Fibroblast of lung (primary cell): Measurements from ENCODE around the gene GDPGP1.

Source experiments
- EZH2 ChIP-seq: IDR thresholded peaks from 2 replicates; pipeline ENCODE4 v1.5.1; 2012; ENCODE audit warnings: low read length, control low read depth, mild to moderate bottlenecking; ENCODE audit errors: missing control alignments
- TF ChIP-seq, protein P1 (sequence below), 2 donors: IDR thresholded peaks in 1 of 2; conservative IDR thresholded peaks in 1 of 2; 1 replicate in 1 of 2; 2 replicates in 1 of 2; pipeline ENCODE4 v1.5.1; 2011 to 2012; ENCODE audit warnings: low read length in 2 of 2, control low read depth in 1 of 2, inconsistent platforms in 1 of 2, low read depth in 1 of 2, mild to moderate bottlenecking in 1 of 2

DNA sequence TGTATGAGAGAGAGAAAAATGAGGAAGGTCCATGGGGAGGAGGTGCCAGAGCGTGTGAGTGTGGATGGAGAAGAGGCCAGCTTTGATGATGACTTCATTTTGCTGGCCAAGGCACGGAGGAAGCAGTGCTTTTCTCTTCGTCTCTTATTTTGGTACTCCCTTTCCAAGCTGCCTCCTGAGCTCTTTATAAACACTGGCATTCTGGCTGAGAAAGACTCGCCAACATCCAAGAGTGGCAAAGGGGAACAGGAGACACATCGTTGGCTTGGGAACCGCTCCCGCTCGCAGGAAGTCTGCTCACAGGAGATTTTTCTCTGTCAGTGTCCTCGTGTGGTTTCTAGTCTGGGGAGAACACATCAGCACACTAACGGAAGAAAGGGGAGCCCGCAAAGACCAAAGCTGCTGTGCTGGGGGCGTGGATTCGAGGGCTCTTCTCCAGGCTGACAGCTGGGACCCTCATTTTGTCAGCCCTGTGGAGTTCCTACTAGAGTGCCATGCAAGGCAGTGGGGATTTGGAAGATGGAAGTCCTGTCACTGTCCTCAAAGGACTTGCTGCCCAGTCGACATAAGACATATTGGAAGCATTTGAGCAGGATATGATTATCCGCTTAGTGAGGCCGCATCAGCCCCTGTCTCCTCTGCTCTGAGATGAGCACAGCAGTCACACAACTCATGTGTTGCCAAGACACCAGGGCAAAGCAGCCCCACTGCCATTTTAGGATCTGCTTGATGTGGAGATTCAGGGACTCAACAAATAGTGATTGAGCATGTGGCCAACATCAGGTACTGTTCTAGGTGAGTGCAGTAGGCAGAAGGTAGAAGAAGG is 40.8 kb upstream of the GDPGP1 start:
- TF ChIP-seq EZH2 = no peak
- TF ChIP-seq, protein P1, sequence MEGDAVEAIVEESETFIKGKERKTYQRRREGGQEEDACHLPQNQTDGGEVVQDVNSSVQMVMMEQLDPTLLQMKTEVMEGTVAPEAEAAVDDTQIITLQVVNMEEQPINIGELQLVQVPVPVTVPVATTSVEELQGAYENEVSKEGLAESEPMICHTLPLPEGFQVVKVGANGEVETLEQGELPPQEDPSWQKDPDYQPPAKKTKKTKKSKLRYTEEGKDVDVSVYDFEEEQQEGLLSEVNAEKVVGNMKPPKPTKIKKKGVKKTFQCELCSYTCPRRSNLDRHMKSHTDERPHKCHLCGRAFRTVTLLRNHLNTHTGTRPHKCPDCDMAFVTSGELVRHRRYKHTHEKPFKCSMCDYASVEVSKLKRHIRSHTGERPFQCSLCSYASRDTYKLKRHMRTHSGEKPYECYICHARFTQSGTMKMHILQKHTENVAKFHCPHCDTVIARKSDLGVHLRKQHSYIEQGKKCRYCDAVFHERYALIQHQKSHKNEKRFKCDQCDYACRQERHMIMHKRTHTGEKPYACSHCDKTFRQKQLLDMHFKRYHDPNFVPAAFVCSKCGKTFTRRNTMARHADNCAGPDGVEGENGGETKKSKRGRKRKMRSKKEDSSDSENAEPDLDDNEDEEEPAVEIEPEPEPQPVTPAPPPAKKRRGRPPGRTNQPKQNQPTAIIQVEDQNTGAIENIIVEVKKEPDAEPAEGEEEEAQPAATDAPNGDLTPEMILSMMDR (conservative IDR thresholded peaks at IDR 0.05 in 1 of 2, IDR thresholded peaks at IDR 0.05 in 1 of 2; ENCODE audit: low read depth in 1 of 2, low read length in 2 of 2) = no peak
